ENCODE data around the gene RRP36.

- TF ChIP-seq POLR2AphosphoS5 (IDR thresholded peaks at IDR 0.05; ENCODE audit: borderline replicate concordance, low read depth, low read length) (no peak), EZH2 (IDR thresholded peaks at IDR 0.05) (no peak), FOXP2 (optimal IDR thresholded peaks at IDR 0.05; ENCODE audit: control extremely low read depth, extremely low read length, insufficient read depth) (no peak)
These were observed 21.9 kb downstream of the RRP36 start for GRCh38 chr6:43043310-43043709.

Measured in SK-N-MC (cell line).